SHP77 (cell line): ENCODE measurements around the gene TMEM245.
A peak's percentile ranks its signal among the peaks of the same experiment; 100 is the strongest.

Experiments used
- DNase-seq, 2 experiments: peaks; one replicate each; lab custom pipeline; 2025; lab: John Stamatoyannopoulos, UW

Gene TMEM245

DNA sequence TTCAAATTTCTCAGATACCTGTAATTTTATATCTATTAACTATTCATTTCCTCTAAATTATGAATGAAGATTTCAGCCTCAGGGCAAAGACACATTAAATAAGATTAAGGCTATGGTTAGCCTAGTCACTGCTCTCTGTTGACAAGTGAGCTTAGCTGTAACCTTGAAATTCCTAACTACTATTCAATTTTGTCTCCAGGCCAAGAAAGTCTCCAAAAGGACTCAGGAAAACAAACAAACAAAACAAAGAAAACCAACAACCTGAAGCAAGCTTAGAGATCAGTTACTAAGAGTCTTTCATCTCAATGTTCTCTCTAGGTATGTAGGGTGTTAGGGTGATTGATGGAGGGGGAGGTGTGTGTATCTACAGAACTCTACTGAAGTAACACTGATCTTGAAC is 96.9 kb downstream of the TMEM245 start:
- DNase-seq: no peak

DNA sequence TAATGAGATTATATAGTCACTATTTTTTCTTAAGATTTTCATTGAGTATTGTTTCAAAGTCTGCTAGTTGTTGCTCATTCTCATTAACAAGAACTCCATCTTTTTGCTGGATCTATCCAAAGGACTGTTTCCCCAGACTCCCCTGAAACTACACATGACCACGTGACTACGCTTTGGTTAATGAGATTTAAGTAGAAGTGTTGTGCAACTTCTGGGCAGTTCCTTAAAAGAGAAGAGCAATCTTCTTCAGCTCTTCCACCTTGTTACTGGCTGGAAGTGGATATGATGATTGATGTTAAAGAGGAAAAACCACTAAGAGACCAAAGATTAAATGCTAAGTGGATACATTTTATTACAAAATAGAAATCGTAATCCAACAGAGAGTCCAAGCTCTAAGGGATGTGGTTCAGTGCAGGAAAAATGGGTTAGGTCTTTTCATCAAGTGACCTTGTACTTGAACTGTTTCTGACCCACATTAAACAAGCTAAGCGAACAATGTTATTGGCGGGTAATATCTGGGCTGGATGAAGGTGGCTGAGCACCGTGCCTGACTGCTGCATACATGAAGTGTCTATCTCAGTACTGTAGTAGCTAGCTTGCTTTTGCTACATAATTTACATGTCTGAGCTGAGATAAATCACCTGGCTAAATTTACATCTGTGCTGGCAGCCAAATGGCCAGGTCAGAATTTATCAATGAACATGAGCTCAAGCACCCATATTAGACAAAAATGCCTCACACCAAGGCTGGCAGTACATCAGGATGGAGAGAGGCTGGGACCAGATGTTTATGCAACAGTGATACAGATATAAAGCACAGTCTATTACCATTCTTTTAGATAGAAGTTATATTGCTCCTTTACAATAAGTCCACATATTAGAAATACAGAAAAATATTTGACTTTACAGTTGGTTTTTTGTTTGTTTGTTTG is 98.9 kb downstream of the TMEM245 start:
- no peak for DNase-seq

DNA sequence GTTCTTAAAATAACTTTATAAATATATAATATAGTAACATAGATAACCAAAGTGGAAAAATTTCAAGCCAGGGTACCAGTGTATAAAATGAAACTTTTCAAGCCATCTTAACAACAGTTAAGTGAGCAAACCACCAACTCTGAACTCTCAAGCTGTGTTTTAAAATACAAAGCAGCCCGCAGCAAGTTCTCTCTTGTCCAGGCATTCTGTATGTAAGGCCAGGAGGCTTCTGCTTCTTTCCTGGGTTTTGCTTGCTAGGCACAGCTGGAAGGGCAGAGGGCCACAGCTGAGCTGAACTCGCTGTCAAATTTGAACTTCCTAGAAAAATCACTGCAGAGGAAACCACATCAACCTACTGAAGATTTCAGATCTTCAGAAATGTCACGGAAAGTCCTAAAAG is 99.6 kb downstream of the TMEM245 start:
- no peak for DNase-seq

DNA sequence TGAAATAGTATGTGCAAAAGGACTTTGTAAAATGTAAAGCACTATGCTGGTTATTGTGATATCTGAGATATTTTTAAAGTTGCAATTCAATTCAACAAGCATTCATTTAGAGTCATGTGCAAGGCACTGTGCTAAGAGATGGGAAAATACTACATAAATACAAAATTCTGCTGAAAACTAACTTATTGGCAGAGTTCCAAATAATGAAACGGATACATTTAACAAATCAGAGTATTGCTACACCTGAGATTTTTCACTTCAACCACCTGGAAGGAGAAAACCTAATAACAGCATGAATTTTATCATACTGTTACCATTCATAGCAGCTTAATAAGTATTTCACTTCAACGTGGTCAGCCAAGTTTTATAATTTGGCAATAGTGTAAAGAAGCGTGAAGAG is 100.3 kb downstream of the TMEM245 start:
- DNase-seq: no peak

DNA sequence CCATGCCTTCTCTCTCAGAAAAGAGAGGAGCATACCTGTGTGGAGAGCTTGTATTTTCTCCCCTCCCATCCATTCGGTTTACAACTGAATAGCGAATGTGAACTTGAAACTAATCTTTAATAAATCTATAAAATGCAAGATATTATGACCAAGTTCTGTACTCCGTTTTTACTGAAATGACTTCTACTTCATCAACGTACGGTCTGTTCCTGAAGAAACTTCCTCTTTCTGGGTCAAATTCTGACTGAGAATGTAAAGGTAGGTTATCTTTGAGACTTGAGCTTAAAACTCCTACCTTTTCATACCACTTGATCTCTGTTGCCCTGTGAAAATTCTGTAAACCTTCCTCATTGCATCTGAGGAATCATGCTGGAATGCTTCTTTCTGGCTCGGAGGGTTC is 102.3 kb downstream of the TMEM245 start:
- no peak for DNase-seq

DNA sequence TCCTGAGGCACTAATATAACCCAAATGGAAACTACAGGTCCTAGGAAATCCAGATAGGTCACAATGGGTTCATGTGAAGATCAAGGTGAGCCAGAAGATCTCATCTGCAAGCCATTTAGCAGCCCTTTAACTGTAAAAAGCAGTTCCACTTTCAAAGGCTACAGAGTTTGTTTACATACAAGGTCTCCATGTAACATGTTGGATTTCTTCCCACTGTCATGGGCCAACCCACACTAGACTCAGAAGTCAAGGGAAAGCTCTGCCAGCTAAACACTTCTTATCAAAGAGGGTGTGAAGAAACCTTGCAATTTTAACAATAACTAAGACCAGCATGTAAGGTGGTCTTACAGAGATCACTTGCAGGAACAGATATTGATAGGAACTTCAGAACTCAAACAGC is 102.7 kb downstream of the TMEM245 start:
- no peak for DNase-seq

DNA sequence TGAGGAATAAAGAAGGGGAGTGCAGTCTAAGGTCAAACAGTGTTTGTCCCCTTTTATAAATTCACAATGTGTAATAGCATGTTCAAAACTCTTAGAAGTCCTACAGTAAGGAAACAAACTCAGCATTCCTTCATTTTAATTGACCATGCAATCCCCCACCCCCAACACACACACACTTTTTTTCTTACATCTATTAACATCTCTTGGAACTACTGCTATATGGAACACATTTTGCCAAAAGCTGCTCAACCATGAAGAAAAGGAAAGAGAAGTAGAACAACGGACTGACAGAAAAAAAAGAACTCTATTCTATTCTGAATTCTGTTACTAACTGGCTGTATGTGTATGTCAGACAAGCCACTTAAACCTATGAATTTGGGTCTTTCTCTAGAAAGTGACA is 103.6 kb downstream of the TMEM245 start:
- no peak for DNase-seq

DNA sequence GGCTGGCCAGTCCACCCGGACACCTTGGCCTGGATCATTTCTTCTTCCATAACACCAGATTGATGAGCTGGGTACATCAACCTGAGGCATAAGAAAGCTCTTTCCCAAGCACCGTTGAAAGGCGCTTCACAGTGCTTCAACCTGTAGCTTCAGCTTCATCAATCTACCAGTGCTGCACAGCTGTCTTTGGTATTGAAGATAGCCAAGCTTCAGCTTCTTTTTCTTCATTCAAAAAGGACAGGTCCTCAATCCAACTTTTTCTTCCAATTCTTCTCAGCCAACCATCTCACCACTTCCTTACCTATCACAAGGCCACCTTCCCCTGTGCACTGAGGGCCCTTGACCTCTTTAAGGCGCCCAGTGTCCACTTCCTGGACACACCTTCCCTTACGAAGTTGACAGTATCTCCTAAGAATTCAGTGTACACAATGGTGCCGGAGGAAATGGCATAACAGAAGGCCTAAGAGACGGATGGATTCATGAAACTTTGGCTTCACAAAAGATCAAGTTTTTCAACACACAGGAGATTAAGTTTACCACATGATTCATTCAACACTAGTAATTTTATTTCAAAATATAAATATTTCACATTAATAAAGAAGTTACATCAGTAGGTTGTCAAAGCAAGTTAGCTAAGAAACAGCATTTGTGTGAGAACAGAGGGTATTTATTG is 105.0 kb downstream of the TMEM245 start:
- DNase-seq: no peak

DNA sequence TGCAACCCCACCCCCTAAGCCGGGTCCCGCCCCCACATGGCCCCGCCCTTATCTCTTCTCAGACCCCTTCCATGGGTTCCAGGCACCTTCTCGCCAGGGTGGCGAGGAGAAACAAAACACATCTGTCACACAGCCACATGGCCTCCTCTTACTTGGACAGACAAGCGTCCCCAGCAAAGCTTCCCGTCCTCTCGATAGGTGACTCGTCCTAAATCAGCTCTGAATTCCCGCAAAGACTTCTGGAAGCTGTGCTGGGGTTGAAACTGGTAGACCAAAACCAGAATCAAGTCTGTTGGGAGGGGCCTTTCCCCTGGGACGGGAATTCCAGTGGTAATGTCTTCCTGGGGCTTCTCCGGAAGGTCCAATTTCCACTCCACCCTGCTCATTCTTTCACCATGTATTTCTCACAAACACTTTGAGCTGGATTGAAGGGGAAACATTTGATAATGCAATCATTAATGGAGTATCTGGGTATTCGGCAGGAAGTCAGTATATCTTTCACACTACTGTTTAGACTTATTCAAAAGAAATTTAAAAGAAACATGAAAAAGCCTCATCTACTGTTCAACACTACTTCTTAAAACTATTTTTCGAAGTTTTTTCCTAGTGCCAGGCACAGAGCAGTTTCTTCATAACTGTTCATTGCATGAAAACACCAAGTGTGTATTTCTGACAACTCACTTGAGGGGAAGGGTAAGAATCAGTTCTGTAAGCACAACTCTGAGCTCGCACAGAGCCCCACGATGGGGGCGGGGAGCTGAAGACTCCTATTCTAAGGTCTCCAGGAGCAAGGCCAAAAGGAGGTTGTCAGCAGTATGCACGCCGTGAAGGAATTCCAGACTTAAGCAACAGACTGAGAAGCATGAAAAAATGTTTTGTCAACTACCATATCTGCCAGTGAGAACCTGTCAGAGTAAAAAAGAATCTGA is 105.8 kb downstream of the TMEM245 start:
- no peak for DNase-seq

DNA sequence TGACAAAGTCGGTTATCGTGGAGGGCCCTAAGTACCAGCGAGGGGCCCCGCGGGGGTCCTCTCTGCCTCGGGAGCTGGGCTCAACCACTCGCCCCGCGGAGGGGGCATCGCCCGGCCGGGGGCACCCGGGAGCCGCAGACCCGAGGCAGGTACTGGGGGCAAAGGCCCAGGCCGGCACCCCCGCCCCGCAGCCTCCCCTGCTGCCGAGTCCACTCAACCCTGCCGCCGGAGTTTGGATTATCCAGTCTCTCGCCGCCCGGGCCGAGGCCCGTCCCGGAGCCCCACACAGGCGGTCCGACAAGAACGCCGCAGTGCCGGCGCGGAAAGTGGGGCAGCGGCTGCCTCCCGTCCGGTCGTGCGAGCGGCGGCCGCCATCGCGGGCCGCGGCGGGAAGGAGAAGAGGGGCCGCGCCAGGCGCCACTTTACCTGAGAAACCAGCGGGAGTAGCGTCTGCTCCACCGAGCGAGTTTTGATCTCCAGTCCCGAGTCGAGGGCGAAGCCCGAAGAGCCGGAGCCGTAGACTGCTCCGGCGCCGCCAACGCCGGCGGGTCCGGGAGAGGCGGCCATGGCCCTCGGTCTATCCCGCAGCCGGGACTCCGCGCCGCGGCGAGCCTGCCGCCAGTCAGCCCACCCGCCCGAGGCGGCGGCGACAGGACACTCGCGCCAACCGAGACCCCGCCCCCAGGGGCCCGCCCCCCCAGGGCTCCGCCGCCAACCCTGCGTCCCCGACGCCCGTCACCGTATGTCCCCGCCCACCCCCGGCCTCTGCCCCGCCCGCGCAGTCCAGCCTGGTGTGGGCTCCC is 106.7 kb downstream of the TMEM245 start, which contains the start of gene CTNNAL1:
TSS of gene CTNNAL1 (minus strand) at position 624 of the 803 bp plus-strand sequence. CDS start at position 567, 57 bp downstream.
- DNase-seq: peak; percentile 80 to 83

DNA sequence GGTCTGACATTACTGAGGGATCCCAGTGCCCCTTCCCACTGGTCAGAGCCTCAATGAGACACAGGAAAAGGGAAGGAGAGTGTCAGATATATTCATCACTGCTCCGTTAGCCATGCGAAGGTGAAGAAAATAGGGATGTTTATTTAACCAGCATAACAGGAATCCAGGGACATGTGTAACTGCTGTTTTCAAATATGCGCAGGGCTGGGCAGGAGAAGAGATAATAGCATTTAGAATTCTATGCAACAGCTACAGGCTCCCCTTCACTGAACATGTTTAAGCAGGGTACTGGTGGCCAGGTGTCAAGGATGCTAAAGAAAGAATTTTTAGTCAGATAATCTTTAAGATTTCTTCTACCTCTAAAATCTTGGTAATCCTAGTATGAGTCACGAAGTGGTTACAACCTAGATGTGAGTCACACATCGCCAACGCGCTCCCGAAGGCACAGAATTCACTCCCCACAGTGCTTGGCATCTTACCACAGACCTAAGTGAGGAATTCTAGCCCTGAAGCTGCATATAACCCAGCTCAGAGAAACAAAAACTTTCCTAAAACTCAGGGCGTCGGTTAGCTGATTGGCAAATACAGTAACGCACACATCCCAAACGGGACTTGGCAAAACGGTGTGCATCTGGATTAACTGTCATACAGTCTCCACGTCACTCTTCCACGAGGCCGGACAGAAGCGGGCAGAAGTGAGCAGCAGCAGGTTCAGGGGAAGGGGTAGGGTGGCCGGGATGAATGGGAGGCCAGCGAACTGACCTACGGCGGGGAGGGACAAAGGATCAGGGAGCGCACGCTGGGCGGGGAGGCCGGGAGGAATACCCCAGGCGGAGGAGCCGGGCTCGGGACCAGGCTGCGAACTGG is 107.5 kb downstream of the TMEM245 start:
- peak; percentile 5 to 10 for DNase-seq

DNA sequence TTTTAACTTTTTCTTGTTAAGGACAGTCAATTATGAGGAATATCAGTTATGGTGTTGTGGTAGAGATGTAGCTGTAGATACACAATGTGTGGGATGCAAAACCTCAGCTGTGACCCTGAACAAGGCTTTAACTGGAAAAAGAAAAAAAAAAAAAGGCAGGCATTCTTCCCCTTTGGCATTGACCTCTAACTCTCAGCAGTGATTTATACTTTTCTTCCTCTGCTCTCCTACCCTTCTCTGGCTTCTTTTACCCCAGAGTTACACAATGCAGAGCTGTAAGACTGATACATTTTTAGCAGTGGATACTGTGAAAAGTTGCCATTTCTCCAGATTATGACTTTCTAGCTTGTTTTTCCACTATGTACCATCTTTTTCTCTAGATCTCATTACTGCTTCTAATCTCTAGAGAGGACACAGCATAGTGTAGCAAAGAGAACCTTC is 108.5 kb downstream of the TMEM245 start:
- DNase-seq: no peak

DNA sequence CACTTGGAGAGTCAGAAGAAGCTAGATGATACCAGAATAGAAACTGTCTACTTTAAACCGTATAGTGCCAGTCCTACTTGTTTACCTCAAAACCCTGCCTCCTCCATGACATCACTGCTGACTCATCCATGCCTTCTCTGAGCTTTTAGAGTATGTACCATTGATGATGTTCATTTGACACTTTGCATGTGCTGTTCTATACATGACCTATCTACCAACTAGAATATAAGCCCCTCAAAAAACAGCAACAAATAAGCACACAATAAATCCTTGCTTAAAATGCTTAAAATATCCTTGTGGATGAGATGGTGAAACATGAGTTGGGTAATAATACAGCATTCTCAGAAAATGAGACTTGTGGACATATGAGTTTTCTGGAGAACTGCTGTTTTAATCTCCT is 109.0 kb downstream of the TMEM245 start:
- DNase-seq: peak in 1 of 2 experiments; percentile 45

DNA sequence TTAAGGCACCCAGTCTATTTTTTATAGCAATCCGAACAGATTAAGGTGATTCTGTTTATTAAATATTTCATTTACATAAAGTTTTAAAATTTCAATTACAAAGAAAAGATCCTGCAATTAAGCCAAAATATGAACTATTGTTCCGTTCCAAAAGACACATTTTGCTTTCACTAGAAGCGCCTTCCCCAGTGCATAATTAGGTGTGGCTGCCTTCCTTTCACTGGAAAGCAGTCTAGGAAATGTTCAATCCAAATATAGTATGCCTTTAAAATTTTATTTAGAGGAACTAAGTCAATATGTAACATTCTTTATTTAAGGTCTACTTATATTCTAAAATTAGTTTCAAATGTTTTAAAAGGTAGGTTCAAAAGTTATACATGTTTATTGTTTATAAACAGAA is 114.1 kb downstream of the TMEM245 start:
- DNase-seq: no peak

DNA sequence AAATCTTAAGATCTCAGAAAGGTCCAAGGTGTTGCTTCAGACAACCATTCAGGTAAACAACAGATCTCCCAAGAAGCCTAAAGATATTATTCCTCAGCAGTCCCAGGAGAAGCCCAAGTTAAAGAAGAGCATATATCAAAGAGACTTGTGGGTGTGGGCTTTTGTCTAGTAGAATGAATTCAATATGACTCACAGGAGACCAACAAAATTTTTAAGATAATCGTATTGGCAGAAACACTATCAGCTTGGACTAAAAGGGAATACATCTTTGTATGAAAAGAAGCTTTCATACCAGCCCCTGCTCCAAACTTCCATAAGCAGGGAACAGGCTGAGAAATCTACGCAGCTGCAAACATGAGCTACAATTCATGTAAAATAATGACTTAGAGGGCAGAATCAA is 116.6 kb downstream of the TMEM245 start:
- no peak for DNase-seq

DNA sequence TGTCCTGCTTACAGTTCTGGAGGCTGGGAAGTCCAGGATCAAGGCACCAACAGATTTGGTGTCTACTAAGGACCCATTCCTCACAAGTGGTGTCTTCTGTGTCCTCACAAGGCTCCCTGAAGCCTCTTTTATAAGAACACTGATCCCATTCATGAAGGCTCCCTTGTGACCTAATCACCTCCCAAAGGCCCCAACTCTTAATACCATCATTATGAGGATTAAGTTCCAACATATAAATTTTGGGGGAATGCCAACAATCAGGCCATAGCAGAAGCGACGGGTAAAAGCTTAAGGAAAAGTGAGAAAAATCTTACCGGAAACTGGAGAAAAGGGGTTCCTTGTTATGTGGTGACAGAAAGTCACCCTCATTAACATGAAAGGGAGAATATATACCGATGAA is 117.6 kb downstream of the TMEM245 start:
- no peak for DNase-seq

DNA sequence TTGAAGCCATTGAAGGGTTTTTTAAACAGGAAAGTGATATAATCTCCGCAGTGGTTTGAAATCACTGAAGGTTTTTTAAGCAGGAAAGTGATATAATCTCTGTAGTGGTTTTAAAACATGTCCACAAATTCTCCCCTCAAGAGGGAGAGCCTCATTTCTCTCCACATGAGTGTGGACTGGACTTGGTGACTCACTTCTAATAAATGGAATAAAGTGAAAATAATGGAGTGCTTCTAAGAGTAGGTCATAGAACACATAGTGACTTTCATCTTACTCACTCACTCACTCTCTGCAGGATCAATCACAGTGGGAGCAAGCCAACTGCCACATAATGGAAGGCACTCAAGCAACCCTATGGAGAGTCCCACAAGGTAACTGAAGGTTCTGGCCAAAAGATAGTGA is 118.5 kb downstream of the TMEM245 start:
- DNase-seq: no peak

DNA sequence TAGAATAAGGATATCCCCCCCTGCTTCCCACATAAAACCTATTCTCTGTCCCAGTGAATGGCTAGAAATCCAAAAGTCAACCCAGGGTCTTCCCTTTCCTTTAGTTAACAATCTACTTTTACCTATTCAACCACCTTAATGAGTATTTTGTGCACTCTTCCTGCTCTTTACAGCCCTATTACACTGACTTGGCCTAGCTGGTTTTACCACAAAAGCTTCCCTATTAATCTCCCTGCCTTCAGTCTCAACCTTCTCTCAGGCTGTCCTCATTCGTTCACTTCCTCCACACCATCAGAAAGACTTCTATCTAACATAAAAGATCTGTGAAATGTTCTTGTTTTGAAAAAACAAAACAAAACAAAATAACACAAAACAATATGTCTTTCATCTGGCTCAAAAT is 122.6 kb downstream of the TMEM245 start:
- DNase-seq: no peak

DNA sequence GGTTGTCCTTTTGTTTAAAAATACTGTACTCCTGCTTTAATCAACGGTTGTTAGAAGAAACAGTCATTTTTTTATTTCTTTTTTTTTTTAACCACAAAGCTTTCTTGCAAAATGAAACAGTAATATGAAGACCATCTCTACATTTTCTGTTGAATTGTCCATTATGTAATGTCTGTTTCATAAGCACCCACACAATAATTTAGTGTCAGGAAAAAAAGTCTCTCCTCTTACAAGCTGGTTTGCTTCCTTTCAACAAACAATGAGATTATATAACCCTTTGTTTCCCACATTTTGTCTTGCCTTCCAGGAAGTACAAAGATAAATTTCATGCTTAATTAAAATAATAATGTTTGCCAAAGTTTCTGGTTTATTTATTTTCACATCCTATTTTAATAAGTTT is 123.1 kb downstream of the TMEM245 start:
- DNase-seq: no peak

DNA sequence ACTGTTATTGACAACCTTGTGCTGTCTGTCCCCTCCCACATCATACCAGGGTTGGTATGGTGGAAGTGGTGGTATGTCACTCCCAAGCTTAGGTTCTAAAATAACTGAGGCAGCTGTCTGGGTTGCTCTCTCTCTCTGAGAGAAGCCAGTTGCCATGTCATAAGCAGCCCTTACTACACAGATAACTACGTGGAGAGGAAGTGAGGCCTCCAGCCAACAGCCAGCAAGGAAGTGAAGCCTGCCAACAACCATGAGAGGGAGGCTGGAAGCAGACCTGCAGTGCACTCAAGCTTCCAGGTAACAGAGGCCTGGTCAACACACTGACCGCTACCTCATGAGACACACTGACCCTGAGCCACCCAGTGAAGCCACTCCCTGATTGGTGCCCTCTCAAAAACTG is 125.1 kb downstream of the TMEM245 start:
- no peak for DNase-seq
